Measurements from ENCODE around the gene KCNIP2. TPM values are rescaled to one million over a fixed set of nuclear protein-coding genes. Genes with fewer than 3 reads are reported as not detected.
A peak's percentile ranks its signal among the peaks of the same experiment; 100 is the strongest.

The KCNIP2 gene
- total RNA-seq, 1 donor from 2014 or later, result 0.29 TPM

DNA sequence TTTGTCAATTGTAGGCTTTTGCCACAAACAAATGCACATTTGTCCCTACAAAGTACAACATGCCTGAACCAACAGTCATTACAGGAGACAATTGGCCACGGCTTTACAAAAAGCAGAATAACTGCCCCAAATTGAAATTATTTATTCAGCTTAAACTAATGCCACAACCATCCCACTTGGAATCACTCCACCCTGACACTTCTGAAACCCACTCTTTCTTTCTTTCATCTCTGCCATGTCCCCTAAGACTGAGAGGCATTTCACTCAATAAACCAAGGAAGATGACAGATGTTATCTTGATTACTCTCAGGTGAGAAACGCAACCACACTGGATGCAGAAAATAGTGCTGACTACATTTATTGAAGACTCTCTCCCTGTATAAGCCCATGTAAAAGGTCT lies 57.8 kb downstream of the KCNIP2 start:
- Histone ChIP-seq H3K27me3 (ENCODE audit: control insufficient read depth, insufficient read depth, low read length) (no peaks in the 10 kb centered on the region), H3K4me3 (ENCODE audit: low read depth, low read length) (no peak overlapping the region), H3K36me3 (ENCODE audit: control insufficient read depth, insufficient read depth, low read length) (peaks cover 2% of the 10 kb centered on the region)
- no peak for TF ChIP-seq CTCF (IDR thresholded peaks at IDR 0.05; ENCODE audit: insufficient read depth, low read length, poor library complexity, severe bottlenecking)
- no peak for DNase-seq (ENCODE audit: low read depth)

DNA sequence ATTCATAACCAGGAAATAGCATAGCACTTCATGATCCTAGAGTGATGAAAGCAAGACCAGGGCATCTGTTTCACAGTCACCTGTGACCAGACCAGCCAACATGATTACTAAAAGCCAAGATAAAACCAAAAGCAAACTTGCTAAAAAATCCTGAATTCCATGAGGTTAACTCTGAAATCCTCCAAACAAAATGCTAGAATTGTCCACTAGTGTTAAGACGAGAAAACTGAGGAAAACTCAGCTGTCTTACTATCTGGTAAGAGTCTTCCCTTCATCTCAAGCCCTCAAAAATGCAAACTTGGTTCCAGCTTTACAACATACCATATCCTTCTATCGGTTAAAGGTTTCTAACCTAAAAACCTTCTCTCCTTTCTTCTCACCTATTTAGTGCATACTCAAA lies 59.0 kb downstream of the KCNIP2 start:
- H3K36me3 ChIP-seq (ENCODE audit: control insufficient read depth, insufficient read depth, low read length), result peaks cover 2% of the 10 kb centered on the region
- DNase-seq (ENCODE audit: low read depth), result no peak
- H3K4me3 ChIP-seq (ENCODE audit: low read depth, low read length), result no peak overlapping the region
- no peak for TF ChIP-seq CTCF (IDR thresholded peaks at IDR 0.05; ENCODE audit: insufficient read depth, low read length, poor library complexity, severe bottlenecking)
- H3K27me3 ChIP-seq (ENCODE audit: control insufficient read depth, insufficient read depth, low read length), result peaks cover 3% of the 10 kb centered on the region

DNA sequence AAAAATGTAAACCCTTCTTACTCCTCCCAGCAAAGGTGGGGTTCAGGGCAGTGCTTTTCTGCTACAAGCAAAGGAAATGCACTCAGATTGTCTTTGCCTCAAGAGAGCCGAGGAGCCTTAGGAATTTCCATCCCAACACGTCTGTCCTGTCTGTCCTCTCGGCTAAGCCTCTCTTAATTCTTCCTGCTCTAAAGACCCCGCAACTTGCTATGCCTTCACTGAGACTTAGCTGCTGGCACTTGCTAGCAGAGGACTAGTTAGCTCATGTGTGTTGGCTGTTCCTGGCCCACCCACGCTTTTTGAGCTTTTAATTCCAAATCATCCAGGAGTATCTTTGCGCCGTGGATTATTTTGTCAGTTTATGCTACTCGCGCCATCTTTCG lies 59.9 kb downstream of the KCNIP2 start:
- peaks cover 11% of the 10 kb centered on the region for H3K27me3 ChIP-seq (ENCODE audit: control insufficient read depth, insufficient read depth, low read length)
- no peak for DNase-seq (ENCODE audit: low read depth)
- TF ChIP-seq CTCF (IDR thresholded peaks at IDR 0.05; ENCODE audit: insufficient read depth, low read length, poor library complexity, severe bottlenecking), result no peak
- H3K4me3 ChIP-seq (ENCODE audit: low read depth, low read length), result peak overlapping the region; percentile 67
- H3K36me3 ChIP-seq (ENCODE audit: control insufficient read depth, insufficient read depth, low read length), result peaks cover 2% of the 10 kb centered on the region

- no peak for TF ChIP-seq CTCF (IDR thresholded peaks at IDR 0.05; ENCODE audit: insufficient read depth, low read length, poor library complexity, severe bottlenecking)
- DNase-seq (ENCODE audit: low read depth), result peak; percentile 26
- Histone ChIP-seq H3K36me3 (ENCODE audit: control insufficient read depth, insufficient read depth, low read length) (peaks cover 2% of the 10 kb centered on the region), H3K27me3 (ENCODE audit: control insufficient read depth, insufficient read depth, low read length) (peaks cover 18% of the 10 kb centered on the region), H3K4me3 (ENCODE audit: low read depth, low read length) (peak within 1 kb of the TSS; percentile 67)
These were observed 60.5 kb downstream of the KCNIP2 start, which contains the start of gene NPM3 for GRCh38 chr10:101782811-101783735. NPM3 (minus strand) TSS chr10:101783446; CDS start chr10:101783390, 56 bp downstream.

GRCh38 chr10:101781984-101782810 lies 61.4 kb downstream of the KCNIP2 start:
- DNase-seq (ENCODE audit: low read depth), result no peak
- no peaks in the 10 kb centered on the region for H3K36me3 ChIP-seq (ENCODE audit: control insufficient read depth, insufficient read depth, low read length)
- H3K4me3 ChIP-seq (ENCODE audit: low read depth, low read length), result peak overlapping the region; percentile 67
- TF ChIP-seq CTCF (IDR thresholded peaks at IDR 0.05; ENCODE audit: insufficient read depth, low read length, poor library complexity, severe bottlenecking), result no peak
- H3K27me3 ChIP-seq (ENCODE audit: control insufficient read depth, insufficient read depth, low read length), result peaks cover 25% of the 10 kb centered on the region
